ENCODE data around the gene STARD13. TPM values are rescaled to one million over a fixed set of nuclear protein-coding genes. Genes with fewer than 3 reads are reported as not detected.

STARD13 gene
- total RNA-seq, 1 donor from 2014 or later = 41.6 TPM

GRCh38 chr13:33227927-33228647 is 57.5 kb downstream of the STARD13 start:
- no peak for DNase-seq

- peak; percentile 50 for DNase-seq
Measured at GRCh38 chr13:33224686-33225085, 60.9 kb downstream of the STARD13 start.

- DNase-seq = no peak
Measured at GRCh38 chr13:33224191-33224590, 61.4 kb downstream of the STARD13 start.

- DNase-seq = no peak
Measured at GRCh38 chr13:33219926-33220325, 65.6 kb downstream of the STARD13 start.

- DNase-seq = no peak
Measured at GRCh38 chr13:33218426-33218825, 67.1 kb downstream of the STARD13 start.

- no peak for DNase-seq
Measured at GRCh38 chr13:33218020-33218419, 67.5 kb downstream of the STARD13 start.

- peak; percentile 48 for DNase-seq
Measured at GRCh38 chr13:33217256-33217655, 68.3 kb downstream of the STARD13 start.

GRCh38 chr13:33213797-33214196 is 71.8 kb downstream of the STARD13 start:
- DNase-seq = peak; percentile 50

- peak; percentile 77 for DNase-seq
Measured at GRCh38 chr13:33213024-33213768, 72.4 kb downstream of the STARD13 start.

- no peak for DNase-seq
Measured at GRCh38 chr13:33212396-33212795, 73.2 kb downstream of the STARD13 start.

GRCh38 chr13:33210090-33210489 is 75.5 kb downstream of the STARD13 start:
- DNase-seq = no peak

GRCh38 chr13:33208290-33209220 is 77.0 kb downstream of the STARD13 start:
- no peak for DNase-seq

GRCh38 chr13:33207615-33207961 is 78.0 kb downstream of the STARD13 start:
- DNase-seq = peak; percentile 87

- no peak for DNase-seq
Measured at GRCh38 chr13:33206945-33207614, 78.5 kb downstream of the STARD13 start.

- DNase-seq = peak; percentile 50
Measured at GRCh38 chr13:33206425-33206824, 79.1 kb downstream of the STARD13 start.

- DNase-seq = peak; percentile 78
Measured at GRCh38 chr13:33205804-33206221, 79.7 kb downstream of the STARD13 start.

- DNase-seq = no peak
Measured at GRCh38 chr13:33205224-33205623, 80.3 kb downstream of the STARD13 start.

GRCh38 chr13:33204130-33204927 is 81.2 kb downstream of the STARD13 start:
- DNase-seq = peak; percentile 95

- no peak for DNase-seq
Measured at GRCh38 chr13:33202644-33203169, 82.8 kb downstream of the STARD13 start.

GRCh38 chr13:33201659-33202058 is 83.9 kb downstream of the STARD13 start:
- no peak for DNase-seq

- DNase-seq = no peak
Measured at GRCh38 chr13:33199289-33199850, 86.2 kb downstream of the STARD13 start.

Data from tongue (tissue), 2 donors.